ENCODE measurements around the gene SF3B3.

Gene SF3B3

GRCh38 chr16:70592106-70592571 is 68.5 kb downstream of the SF3B3 start:
- Histone ChIP-seq H4K20me1 (ENCODE audit: insufficient read depth, low read length) (no peaks in the 10 kb centered on the region), H3K4me3 (ENCODE audit: low read length) (no peak overlapping the region), H3K27ac (ENCODE audit: low read length) (no peak overlapping the region), H3K9me3 (replicated peaks; ENCODE audit: insufficient read depth, low read length) (no peaks in the 10 kb centered on the region), H3K9ac (ENCODE audit: low read length) (no peak overlapping the region), H2AFZ (ENCODE audit: low read length) (no peak overlapping the region), H3K9me2 (replicated peaks; ENCODE audit: insufficient read depth, low read length) (no peaks in the 10 kb centered on the region), H3K79me2 (ENCODE audit: low read length) (no peaks in the 10 kb centered on the region), H3K36me3 (replicated peaks; ENCODE audit: insufficient read depth, low read length) (no peaks in the 10 kb centered on the region), H3K4me1 (ENCODE audit: low read length) (no peaks in the 10 kb centered on the region; the same call in 1 of the 2 replicates), H3F3A (ENCODE audit: insufficient read depth, low read length) (no peaks in the 10 kb centered on the region), H3K27me3 (replicated peaks; ENCODE audit: insufficient read depth, low read length) (no peaks in the 10 kb centered on the region), H3K4me2 (ENCODE audit: low read depth, low read length) (no peak overlapping the region)
- no peak for TF ChIP-seq EZH2phosphoT487 (IDR thresholded peaks at IDR 0.05; ENCODE audit: low read length)
- no peak for TF ChIP-seq EZH2 (optimal IDR thresholded peaks at IDR 0.05; ENCODE audit: low read depth, low read length)
- no peak for TF ChIP-seq CTCF (IDR thresholded peaks at IDR 0.05; ENCODE audit: low read length)
- DNase-seq = no peak

GRCh38 chr16:70593544-70593943 is 69.9 kb downstream of the SF3B3 start:
- Histone ChIP-seq H3K4me3 (ENCODE audit: low read length) (no peak overlapping the region), H3K9me3 (replicated peaks; ENCODE audit: insufficient read depth, low read length) (no peaks in the 10 kb centered on the region), H3K36me3 (replicated peaks; ENCODE audit: insufficient read depth, low read length) (no peaks in the 10 kb centered on the region), H3K27me3 (replicated peaks; ENCODE audit: insufficient read depth, low read length) (no peaks in the 10 kb centered on the region), H3K27ac (ENCODE audit: low read length) (no peak overlapping the region), H3K79me2 (ENCODE audit: low read length) (no peaks in the 10 kb centered on the region), H3K9ac (ENCODE audit: low read length) (no peak overlapping the region), H3K4me2 (ENCODE audit: low read depth, low read length) (no peak overlapping the region), H3K9me2 (replicated peaks; ENCODE audit: insufficient read depth, low read length) (no peaks in the 10 kb centered on the region), H3K4me1 (ENCODE audit: low read length) (no peaks in the 10 kb centered on the region; the same call in 1 of the 2 replicates), H2AFZ (ENCODE audit: low read length) (no peak overlapping the region), H4K20me1 (ENCODE audit: insufficient read depth, low read length) (no peaks in the 10 kb centered on the region), H3F3A (ENCODE audit: insufficient read depth, low read length) (no peaks in the 10 kb centered on the region)
- DNase-seq = no peak
- TF ChIP-seq EZH2 (optimal IDR thresholded peaks at IDR 0.05; ENCODE audit: low read depth, low read length) = no peak
- no peak for TF ChIP-seq CTCF (IDR thresholded peaks at IDR 0.05; ENCODE audit: low read length)
- TF ChIP-seq EZH2phosphoT487 (IDR thresholded peaks at IDR 0.05; ENCODE audit: low read length) = no peak

- no peak for DNase-seq
- no peaks in the 10 kb centered on the region for H3K9me3 ChIP-seq (replicated peaks; ENCODE audit: insufficient read depth, low read length)
- H3K79me2 ChIP-seq (ENCODE audit: low read length) = no peaks in the 10 kb centered on the region
- no peaks in the 10 kb centered on the region for H4K20me1 ChIP-seq (ENCODE audit: insufficient read depth, low read length)
- no peak overlapping the region for H3K27ac ChIP-seq (ENCODE audit: low read length)
- H3K4me1 ChIP-seq (ENCODE audit: low read length) = no peaks in the 10 kb centered on the region; the same call in 1 of the 2 replicates
- H3K4me3 ChIP-seq (ENCODE audit: low read length) = no peak overlapping the region
- H3K27me3 ChIP-seq (replicated peaks; ENCODE audit: insufficient read depth, low read length) = no peaks in the 10 kb centered on the region
- H3K4me2 ChIP-seq (ENCODE audit: low read depth, low read length) = no peak overlapping the region
- no peaks in the 10 kb centered on the region for H3K36me3 ChIP-seq (replicated peaks; ENCODE audit: insufficient read depth, low read length)
- H3K9ac ChIP-seq (ENCODE audit: low read length) = no peak overlapping the region
- H3K9me2 ChIP-seq (replicated peaks; ENCODE audit: insufficient read depth, low read length) = no peaks in the 10 kb centered on the region
- TF ChIP-seq CTCF (IDR thresholded peaks at IDR 0.05; ENCODE audit: low read length) = no peak
- no peak overlapping the region for H2AFZ ChIP-seq (ENCODE audit: low read length)
- H3F3A ChIP-seq (ENCODE audit: insufficient read depth, low read length) = no peaks in the 10 kb centered on the region
Measured at GRCh38 chr16:70594569-70594968, 71.0 kb downstream of the SF3B3 start.
